HG03060 (cell line): Measurements from ENCODE around the gene FAIM2.

Experiments used
- ATAC-seq: cut with Tn5 transposase; IDR thresholded peaks from one replicate; pipeline ENCODE4 v1.9.1; 2021; ENCODE audit warnings: low read depth, moderate number of reproducible peaks; ENCODE audit not compliant: unreplicated experiment

Gene FAIM2

DNA sequence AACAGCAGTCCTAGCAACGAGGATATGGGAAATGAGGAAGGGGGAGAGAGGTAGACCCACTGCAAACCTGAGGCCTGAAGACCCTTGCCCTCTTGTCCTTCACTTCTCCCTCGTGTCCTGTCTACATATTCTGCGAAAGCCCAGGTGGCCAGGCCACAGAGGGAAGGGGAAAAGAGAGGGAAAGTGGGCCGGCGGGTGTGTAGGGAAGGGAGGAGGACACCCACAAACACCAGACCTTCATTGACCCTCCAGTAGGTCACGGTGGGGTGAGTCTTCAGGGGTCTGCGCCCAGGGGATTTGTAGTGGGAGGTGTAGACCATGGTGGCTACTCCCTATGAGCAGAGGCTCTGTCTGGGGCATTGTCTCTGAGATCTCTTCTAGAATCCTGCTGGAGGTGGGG lies 3.8 kb downstream of the FAIM2 start:
- ATAC-seq = no peak

DNA sequence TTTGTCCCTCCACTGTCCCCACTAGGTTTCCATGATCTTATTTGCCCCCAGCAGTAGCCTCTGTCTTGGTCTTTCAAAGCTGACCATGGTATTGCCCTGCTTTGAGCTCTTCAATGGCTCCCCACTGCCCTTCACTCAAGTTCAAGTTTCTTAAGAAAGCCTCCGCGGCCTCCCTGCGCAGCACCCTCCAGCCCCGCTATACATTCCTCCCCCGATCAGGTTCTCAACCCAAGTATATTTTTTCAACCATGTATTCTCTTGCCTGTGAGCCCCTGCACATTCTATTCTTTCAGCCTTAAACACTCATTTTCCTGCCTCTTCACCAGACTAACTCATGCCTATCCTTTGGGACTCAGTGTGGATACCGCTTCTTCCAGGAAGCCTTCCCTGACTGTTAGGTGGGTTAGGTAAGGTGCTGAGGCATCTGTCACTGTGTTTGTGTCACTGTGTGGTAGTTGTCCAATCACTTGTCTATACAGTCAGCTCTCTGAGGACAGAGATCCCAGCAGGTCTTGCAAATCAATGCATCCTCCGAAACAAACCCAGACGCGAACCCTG lies 4.3 kb downstream of the FAIM2 start:
- no peak for ATAC-seq

DNA sequence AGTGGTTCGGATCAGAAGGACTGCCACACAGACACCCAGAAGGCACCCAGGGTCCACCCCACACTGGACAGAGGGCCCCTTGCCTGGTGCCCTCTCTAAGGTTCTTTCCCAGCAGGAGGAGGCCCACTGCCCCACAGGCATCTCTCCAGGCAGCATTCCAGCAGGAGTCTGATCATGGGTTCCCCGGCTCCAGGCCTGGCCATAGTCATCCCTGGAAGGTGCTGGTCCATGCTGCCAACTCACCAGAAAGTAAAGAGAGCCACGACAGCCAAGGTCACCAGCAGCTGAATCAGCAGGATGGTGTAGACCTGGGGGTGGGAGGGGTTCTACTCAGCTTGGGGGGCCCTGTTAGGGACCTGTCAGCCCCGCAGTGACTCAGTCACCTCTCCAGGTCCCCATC lies 6.4 kb downstream of the FAIM2 start:
- no peak for ATAC-seq

DNA sequence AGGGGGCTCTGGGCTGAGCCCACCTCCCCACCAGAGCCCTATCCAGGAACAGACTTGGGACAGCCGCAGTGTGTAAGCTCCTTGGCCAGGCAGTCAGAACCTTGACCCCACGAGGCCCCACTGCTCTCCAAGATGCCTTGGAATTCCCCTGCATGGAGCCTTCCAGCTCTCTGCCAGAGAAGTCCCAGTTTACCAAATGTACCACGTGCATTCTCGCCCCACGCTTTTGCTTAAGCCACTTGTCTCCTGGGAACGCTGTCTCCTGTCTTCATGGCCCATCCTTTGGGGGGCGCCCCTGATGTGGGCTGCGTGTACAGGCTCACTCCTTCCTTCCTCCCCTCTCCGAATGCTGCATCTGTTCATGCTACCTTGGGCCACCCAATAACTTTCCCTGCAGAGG lies 7.9 kb downstream of the FAIM2 start:
- ATAC-seq = no peak

DNA sequence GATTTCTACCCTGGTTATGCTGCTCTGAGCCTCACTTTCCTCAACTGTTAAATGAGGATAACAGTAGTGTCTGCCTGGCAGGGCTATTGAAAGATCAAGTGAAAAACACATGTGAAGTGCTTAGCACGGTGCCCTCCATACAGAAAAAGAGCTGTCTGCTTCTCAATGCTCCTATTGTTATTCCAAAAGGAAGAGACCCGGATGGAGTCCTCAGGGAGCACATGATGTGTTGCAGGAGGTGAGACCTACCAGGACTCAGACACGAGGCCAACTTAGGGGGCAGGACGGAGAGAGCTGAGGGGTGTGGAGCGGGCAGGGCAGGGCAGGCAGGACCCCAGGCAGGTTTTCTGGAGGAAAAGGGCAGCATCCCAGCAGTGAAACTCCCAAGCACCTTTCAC lies 8.9 kb downstream of the FAIM2 start:
- no peak for ATAC-seq

DNA sequence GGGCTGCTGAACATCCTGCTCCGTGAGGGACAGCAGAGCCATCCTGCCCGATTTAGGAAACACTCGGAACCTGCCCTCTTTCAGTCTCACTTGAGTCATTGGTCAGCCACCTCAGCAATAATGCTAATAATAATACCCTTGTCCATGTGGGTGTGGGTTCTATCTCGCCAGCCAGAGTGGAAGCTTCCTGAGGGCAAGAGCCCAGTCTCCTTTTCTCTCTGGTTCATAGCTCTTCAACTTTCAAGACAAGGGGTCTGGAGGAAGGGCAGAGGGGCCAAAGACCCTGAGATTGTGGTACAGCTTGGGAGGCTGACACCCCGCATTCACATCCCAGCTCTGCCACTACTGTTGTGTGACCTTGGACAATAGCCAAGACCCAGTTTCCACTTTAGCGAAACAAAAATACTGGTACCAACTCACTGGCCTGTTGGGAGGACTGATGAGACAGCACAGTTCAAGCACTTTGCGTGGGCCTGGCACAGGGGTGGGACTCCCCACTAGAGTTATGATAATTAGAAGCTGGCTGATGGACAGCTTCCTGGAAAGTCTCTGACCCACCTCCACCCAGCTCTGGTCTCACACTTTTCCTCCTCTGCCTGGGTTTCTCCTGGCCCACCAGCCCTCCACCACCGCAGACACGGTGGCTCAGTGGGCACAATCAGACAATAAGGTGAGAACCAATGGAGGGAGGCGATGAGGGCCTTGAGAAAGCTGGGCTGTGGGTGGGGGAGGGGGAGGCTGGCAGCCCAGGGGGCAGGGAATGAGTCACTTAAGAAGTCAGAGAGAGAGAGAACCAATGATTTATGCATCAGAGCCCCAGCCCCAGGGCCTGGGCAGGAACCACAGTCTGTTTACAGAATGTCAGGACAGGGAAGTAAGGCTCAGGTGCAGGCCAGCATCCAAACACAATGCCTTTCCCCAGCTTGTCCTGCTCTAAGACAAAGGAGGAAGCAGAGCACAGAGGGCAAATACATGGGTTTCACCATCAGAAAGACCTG lies 9.6 kb downstream of the FAIM2 start:
- no peak for ATAC-seq

DNA sequence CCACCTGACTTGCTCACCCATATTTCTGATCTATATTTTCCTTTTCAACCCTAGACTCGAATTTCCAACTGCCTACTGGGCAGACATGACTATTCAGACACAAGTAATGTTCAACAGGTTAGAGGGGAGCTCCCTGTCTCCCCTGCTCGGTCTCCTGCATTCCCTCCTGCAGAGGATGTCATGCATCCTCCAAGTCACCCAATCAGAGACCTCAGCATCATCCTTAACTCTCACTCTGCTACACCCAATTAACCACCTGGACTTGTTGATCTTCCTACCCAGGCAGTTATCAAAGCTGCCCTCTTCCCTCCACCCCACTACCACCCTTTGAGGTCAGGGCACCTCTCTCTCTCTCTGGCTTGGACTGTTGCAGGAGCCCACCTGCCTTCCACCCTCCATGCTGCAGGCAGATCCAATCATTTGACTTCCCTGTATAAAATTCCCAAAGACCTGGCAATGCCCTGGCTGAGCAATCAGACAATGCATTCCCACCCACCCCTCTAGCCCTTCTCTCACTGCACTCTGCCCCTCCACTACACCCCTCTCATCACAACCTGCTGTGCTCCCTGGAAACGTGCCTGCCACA lies 10.9 kb downstream of the FAIM2 start:
- ATAC-seq = no peak

DNA sequence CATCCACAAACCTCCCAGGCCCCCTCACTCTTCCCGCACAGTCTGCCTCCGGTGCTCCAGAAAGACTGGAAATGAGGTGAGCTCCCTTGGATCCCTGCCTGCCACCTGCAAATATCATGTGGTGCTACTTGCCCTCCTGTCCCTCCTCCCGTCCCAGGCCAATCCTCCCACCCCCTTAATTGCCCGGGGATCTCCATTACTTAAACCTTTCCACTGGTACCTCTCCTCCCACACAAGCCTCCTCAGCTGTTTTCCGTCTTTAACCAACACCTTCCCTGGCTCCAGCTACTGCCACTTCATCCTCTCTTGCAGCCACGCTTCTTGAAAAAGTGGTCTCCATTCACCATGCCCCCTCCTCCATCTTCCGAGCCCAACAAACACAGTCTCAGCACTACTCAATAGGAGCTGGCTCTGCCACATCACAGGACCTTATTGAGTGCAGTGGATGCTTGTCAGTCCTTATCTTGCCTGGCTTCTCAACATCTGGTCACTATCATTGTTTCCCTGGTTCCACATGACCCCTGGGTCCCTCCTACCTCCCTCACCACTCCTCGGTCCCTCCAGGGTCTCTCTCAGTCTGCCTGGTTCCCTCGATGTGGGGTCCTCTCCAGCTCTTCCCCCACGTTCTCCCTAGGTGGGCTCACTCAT lies 11.5 kb downstream of the FAIM2 start:
- ATAC-seq = no peak

DNA sequence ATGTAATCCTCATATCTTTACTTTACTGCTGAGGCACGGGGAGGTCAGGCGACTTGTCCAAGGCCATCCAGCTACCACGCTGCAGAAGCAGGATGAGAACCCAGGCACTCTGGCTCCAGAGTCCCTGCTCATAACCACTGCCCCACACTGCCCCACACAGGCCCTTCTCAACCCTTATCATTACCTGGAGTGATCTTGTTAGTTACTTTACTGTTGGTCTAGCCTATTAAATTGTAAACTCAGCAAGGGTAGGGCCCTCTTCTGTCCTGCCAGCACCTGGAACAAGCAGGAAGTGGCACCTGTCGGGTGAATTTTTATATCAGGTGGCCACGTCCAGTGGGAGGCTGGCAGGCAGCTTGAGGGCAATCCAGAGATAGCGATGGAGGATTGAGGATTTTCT lies 12.2 kb downstream of the FAIM2 start:
- ATAC-seq = no peak

DNA sequence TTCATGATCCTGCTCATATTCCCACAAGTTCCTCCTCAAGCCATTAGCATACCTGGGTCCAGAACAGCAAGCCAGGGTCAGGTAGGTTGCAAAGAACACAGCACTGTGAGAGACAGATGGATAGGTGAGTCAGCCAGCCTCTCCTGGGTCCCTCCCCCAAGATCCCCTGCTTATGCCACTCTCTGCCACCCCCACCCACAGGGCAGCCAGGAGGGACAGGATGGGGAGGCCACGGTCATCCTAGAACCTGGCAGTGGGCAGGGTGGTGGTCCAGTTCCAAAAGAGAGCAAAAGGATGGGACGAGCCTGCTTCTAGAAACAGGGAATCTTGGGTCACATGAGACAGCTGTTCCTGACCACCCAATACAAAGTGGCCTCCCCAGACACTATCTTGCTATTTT lies 12.7 kb downstream of the FAIM2 start:
- ATAC-seq = no peak

DNA sequence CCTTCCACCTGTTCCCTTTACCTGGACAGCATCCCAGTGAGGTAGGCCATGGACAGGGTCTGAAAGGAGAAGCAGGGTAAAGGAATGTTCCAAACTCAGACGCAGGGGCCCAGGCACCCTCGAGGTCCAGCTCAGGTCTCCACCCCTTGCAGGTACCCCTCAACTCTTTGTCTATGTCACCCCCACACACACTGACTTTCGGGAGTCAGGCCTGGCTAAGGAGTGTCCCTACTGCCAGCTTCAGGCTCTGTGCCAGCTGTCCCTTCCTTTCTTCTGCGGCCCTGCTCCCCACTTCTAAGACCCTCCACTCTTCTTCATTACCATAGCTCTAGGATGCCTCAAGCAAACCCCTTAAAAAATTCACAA lies 13.6 kb downstream of the FAIM2 start:
- no peak for ATAC-seq

DNA sequence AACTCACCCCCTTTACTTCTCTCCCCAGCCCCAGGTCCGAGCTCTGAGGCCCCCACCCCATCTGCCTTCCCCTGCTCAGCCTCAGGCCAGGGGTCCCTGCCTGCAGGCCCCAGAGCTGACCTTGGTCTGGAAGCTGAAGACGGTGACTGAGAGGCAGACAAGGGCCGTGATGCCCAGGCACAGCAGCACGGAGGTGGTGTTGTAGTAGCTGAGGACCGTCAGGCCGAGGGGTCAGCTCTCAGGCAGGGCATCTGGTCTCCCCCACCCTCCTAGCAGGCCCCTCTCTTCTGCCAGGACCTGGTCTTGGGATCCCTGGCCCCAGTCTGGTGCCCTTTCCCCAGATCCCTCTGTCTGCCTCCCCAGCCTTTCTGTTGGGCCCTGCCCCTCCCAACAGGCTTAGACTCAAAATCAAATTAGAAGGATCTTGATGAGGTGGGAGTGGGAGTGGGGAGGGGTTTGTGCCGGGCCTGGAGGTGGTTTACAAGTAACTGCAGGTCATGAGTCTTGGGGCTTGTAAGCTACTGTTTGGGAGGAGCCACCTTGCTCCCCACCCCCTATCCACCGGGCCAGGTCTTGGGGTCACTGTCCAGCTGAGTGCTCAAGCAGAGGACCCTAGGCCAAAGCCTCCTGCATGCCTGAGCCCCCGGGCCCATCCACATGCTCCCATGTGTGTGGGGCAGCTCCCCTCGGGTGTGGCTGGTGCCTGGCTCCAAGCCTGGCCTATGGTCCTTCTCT lies 14.2 kb downstream of the FAIM2 start:
- ATAC-seq = no peak

DNA sequence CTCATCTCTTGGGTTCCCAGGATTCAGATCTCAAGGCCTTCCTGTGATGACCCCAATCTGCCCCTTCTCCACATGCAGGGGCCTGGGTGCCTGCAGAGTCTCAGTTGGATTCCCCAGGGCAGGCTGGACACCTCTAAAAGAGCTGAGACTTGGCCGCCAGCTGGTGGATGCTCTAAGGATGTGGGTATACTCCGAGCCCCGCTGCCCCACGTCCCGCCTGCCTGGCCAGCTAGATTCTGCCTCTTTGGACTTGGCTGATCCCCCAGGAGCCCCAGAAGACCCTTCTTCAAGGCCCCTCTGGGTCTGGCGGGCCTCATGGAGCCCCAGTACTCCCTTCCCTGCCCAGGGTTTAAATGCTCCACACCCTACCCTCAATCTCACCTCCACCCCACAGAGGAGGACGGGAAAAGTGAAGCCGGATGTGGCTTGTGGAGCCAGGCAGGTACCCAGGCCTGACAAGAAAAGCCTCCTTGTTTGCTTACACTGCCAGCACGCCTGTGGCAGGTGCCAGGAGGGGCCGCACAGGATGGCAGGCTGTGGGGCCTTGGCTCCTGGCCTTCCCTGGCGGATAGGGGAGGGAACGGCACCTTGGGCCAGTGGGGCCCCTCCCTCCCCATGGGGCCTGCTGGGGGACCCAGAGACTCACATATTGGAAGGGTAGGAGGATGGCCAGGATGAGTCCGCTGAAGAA lies 15.1 kb downstream of the FAIM2 start:
- no peak for ATAC-seq

DNA sequence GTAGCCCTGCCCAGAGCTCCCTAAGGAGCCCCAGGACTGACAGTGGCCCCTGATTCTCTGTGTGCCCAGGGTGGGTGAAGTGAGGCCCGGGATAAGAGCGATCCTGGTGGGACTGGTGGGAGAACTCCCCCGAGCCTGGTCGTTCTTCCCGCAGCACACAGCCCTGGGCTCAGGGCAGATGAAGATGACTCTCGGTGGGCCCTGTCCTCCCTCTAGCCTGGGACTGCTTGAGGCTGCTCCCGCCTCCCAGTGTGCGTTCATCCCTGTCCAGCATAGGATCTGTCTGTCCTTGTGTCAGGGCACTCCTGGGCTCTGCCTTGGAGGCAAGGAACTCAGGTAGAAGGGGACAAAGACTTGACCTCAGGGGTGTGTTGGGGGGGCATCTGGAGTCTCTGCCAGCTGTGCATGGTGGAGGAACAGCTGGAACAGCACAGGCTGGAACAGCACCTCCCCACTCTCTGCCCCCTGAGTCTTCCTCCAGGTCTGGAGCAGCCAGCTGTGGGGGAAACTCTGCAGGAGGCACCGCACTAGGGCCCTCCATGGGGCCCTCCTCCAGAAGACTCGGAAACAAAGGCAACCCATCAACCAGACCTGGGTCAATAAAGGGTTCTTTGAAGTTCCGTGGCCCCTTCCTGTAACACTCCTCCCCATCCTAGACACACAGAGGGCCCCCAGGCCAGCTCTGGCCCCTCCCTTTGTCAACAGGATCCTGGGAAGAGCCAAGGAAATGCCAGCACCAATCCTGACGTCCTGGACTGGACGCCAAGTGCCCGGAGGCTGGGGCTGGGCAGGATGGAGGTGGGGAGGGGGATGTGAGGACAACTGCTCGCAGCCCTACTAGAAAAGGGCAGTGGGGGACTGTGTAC lies 15.9 kb downstream of the FAIM2 start:
- no peak for ATAC-seq

DNA sequence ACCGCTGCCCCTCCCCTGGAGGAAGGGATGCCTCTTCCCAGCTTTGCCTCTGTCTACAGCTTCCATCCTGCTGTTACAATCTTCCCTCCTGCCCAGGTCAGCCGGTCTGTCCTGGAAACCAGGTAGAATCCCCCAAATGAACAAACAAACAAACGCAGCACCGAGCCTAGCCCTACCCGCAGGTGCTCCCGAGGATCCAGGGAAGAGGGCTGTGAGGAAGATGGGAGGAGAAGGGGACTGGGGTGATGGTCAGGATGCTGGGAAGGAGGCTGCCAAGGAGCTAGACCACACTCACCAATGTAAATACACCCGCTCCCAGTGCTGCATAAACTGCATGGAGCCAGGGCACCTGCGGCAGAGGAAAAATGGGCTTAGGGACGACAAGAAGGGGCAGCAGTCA lies 16.6 kb downstream of the FAIM2 start:
- ATAC-seq = no peak

DNA sequence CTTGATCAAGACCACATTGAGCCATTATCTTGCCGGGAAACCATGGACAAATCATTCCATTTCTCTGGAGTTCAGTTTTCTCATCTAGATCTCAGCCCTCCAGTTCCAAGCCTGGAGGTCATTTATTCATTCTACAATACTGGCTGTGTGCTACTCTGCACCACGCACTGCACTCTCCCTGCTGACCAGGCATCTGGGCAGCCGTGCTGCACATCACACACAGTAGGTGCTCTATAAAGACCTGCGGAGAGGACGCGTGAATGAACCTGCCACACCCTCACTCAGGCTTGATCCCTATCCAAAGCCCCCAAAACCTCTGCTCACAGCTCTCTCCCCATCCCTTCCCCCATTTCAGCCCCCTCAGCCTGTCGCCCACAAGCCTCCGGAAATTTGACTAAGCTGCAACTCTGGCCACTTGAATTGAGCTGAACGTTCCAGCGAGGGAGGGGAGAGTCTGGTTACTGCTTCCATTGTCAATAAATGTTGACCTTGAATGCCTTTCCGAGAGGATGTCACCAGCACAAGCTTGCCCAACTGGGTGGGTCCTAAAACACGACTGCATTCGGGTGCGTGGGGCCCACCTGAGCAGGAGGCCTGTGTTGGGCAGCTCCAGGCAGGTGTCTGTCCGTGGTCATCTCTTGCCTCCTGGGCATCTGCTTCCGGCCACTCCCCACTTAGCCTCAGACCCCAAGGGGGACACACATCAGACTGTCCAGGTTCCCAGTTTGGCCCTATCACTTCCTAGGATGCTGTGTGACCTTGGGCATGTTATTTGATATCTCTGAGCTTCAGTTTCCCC lies 17.8 kb downstream of the FAIM2 start:
- ATAC-seq = no peak

DNA sequence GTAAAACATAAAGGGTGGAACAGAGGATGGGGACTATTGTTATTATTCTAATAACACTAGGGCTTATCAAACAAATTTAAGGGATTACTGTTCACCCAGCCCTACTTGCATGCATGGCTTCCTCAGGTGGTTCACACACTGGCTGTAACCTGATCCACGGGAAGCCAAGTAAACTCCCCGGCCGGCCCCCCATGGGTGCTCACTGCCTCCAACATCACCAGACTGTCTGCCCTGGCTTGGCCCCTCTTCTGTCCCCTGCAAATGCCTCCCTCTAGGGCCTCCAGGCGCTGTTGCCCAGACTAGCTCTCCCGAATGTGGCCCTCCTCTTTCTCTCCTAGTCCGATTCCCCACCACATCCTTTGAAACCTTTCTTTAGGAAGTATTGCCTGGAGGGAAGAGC lies 18.6 kb downstream of the FAIM2 start:
- ATAC-seq = no peak

DNA sequence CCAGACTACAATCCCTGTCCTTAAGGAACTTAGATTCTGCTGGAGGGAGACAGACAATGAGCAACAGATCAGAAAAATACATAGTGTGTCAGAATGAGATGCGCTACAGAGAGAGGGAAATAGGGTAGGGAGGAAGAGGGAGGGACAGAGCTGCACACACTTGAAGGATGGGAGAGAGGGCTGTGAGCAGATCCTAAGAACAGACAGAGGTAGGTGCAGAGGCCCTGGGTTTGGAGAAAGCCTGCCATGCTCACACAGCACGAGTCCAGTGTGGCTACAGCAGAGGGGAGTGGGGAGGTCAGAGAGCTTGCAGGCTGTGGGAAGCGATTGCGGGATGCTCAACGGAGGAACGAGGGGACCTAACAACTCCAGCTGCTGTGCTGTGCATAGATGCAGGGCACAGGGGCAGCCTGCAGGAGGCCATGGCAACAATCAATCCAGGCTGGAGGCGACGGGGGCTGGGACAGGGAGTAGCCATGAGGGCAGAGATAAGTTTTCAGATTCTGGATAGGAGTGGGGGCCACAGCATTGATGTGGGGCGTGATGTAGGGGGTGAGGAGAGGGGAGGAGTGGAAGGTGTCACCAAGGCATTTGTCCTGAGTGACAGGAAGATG lies 20.7 kb downstream of the FAIM2 start:
- no peak for ATAC-seq
